ENCODE measurements around the gene SESN3.

DNA sequence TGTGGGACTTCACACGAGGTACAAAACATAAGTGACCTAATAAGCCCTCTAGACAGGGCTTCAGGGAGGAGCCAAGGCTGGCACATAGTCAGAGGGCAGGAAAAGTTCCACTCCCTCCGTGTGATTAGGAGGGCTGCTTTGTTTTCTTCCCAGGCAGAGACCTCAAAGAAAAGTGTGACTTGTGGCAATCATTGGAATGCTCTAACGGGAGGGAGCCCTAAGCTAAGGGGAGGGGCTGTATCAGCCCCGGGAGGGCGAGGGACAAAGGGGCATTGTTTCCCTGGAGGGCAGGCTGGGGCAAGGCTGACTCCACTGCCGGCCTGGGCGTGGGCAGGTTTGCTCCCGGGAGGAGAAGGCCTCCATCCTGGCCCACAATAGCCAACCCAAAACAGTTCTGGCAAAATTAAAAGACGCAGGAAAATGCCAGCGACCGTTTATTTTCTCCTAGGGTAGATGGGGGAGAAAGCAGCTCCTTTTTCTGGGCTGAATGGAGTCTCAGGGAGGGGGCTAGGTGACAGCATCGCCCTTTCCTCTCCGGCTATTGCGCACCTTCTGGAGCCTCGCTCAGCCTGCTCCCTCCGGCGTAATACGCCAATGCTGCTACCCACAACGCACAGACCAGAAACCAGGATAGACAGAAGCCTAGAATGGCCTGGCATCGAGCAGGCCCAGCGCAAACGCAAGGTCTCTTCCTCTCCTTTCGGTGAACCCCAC is 81.2 kb downstream of the SESN3 start:
- TF ChIP-seq EP300 (IDR thresholded peaks at IDR 0.05) (no peak), POLR2AphosphoS5 (IDR thresholded peaks at IDR 0.05) (peak in 1 of 2 donors; percentile 30)
- TF ChIP-seq, protein P1, sequence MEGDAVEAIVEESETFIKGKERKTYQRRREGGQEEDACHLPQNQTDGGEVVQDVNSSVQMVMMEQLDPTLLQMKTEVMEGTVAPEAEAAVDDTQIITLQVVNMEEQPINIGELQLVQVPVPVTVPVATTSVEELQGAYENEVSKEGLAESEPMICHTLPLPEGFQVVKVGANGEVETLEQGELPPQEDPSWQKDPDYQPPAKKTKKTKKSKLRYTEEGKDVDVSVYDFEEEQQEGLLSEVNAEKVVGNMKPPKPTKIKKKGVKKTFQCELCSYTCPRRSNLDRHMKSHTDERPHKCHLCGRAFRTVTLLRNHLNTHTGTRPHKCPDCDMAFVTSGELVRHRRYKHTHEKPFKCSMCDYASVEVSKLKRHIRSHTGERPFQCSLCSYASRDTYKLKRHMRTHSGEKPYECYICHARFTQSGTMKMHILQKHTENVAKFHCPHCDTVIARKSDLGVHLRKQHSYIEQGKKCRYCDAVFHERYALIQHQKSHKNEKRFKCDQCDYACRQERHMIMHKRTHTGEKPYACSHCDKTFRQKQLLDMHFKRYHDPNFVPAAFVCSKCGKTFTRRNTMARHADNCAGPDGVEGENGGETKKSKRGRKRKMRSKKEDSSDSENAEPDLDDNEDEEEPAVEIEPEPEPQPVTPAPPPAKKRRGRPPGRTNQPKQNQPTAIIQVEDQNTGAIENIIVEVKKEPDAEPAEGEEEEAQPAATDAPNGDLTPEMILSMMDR (IDR thresholded peaks at IDR 0.05), result no peak
